Left colon (tissue), 2 donors: ENCODE data around the gene DCLRE1B. TPM values are rescaled to one million over a fixed set of nuclear protein-coding genes. Genes with fewer than 3 reads are reported as not detected.

ENCODE experiments used
- ATAC-seq: fragments of 200-7000 bp; cut with Tn5 transposase; one replicate; pipeline ENCODE4 v1.9.1; 2020; ENCODE audit warnings: mild to moderate bottlenecking, moderate library complexity
- DNase-seq, 2 donors: peaks; one replicate each; pipeline ENCODE4 v3.0.0-alpha.2; 2020
- intact Hi-C, 2 donors: fragments of 100-400 bp; cut with DNase I in 1 of 2; cut with micrococcal nuclease in 1 of 2; formaldehyde crosslinking; loops; one replicate each; pipeline versions ENCODE4 v1.11.2 to v1.14.0; 2022; cut with DNase I, micrococcal nuclease
- total RNA-seq, 2 donors: library from RNA; stranded (reverse); fragmentation: NEBNext Ultra II Directional; extraction: Animal tissue kit (Norgen Biotek cat#: 25700); gene quantifications; one replicate each; pipeline ENCODE4 v1.2.1, GENCODE V29; 2021
- donor health status: DM: no; HTN: no; CAD: no.
- donor health status: DM: yes; HTN: yes; CAD: no.

Gene DCLRE1B
- total RNA-seq, 2 donors from 2014 or later, result 3.0 to 4.2 TPM

GRCh38 chr1:113881661-113882060 lies 23.5 kb upstream of the DCLRE1B start:
- intact Hi-C loops, result no loop called here
- DNase-seq (no peak), ATAC-seq (no peak)

GRCh38 chr1:113886417-113887401 lies 18.4 kb upstream of the DCLRE1B start:
- intact Hi-C loops, result no loop called here
- ATAC-seq, result peak; percentile 55

GRCh38 chr1:113887402-113888175 lies 17.5 kb upstream of the DCLRE1B start, which contains the start of gene BCL2L15:
Gene BCL2L15, minus strand, starts transcription at chr1:113887581. Its CDS starts 206 bp downstream, at chr1:113887375.
- DNase-seq (no peak), ATAC-seq (peak; percentile 84)
- intact Hi-C loops, result no loop called here

More at GRCh38 chr1:113886417-113887401, 18.4 kb upstream of the DCLRE1B start:
- DNase-seq, result peak in 1 of 2 donors; percentile 37

GRCh38 chr1:113890816-113891215 lies 14.3 kb upstream of the DCLRE1B start:
- ATAC-seq (no peak), DNase-seq (no peak)
- intact Hi-C loops, result loop anchor here in 1 of 2 donors (10.0 kb wide), 1 partner anchor 46 kb away; no protein-coding TSS in a partner anchor

GRCh38 chr1:113891631-113892220 lies 13.4 kb upstream of the DCLRE1B start:
- intact Hi-C loops, result loop anchor here in 1 of 2 donors (10.0 kb wide), 1 partner anchor 47 kb away; no protein-coding TSS in a partner anchor
- DNase-seq (peak in 1 of 2 donors; percentile 61), ATAC-seq (peak; percentile 36)

- intact Hi-C loops, result loop anchor here in 1 of 2 donors (10.0 kb wide), 1 partner anchor 48 kb away; no protein-coding TSS in a partner anchor
- DNase-seq (no peak), ATAC-seq (peak; percentile 37)
Measured at GRCh38 chr1:113893267-113893666, 11.9 kb upstream of the DCLRE1B start.

GRCh38 chr1:113895098-113895497 lies 10.0 kb upstream of the DCLRE1B start:
- ATAC-seq (no peak), DNase-seq (no peak)
- intact Hi-C loops, result loop anchor here in 1 of 2 donors (10.0 kb wide), 1 partner anchor 50 kb away; no protein-coding TSS in a partner anchor

- no peak for DNase-seq
- intact Hi-C loops, result loop anchor here in 1 of 2 donors (10.0 kb wide), 1 partner anchor 51 kb away; no protein-coding TSS in a partner anchor
Measured at GRCh38 chr1:113895961-113896360, 9.2 kb upstream of the DCLRE1B start.

GRCh38 chr1:113898241-113898814 lies 6.8 kb upstream of the DCLRE1B start:
- ATAC-seq, result no peak
- intact Hi-C loops, result loop anchor here in 1 of 2 donors (10.0 kb wide), 1 partner anchor 54 kb away; no protein-coding TSS in a partner anchor
- DNase-seq, result no peak

More at GRCh38 chr1:113895961-113896360, 9.2 kb upstream of the DCLRE1B start:
- ATAC-seq, result no peak

GRCh38 chr1:113899111-113899510 lies 6.0 kb upstream of the DCLRE1B start:
- no peak for DNase-seq
- intact Hi-C loops, result loop anchor here in 1 of 2 donors (10.0 kb wide), 1 partner anchor 54 kb away; no protein-coding TSS in a partner anchor
- ATAC-seq, result no peak

GRCh38 chr1:113901191-113901590 lies 3.9 kb upstream of the DCLRE1B start:
- ATAC-seq, result peak; percentile 43
- DNase-seq, result no peak
- intact Hi-C loops, result no loop called here

- DNase-seq (no peak), ATAC-seq (no peak)
- intact Hi-C loops, result no loop called here
Measured at GRCh38 chr1:113903501-113904292, 1.4 kb upstream of the DCLRE1B start.

GRCh38 chr1:113904293-113904673 lies 843 bp upstream of the DCLRE1B start:
- ATAC-seq (peak; percentile 16), DNase-seq (no peak)
- intact Hi-C loops, result no loop called here

GRCh38 chr1:113905435-113905861 lies 322 bp downstream of the DCLRE1B start:
- DNase-seq, result no peak
- intact Hi-C loops, result no loop called here
- ATAC-seq, result no peak

- intact Hi-C loops, result no loop called here
- peak; percentile 32 for ATAC-seq
Measured at GRCh38 chr1:113912594-113913311, 7.6 kb downstream of the DCLRE1B start.

GRCh38 chr1:113913312-113913668 lies 8.2 kb downstream of the DCLRE1B start:
- intact Hi-C loops, result no loop called here
- no peak for DNase-seq
- ATAC-seq, result no peak

More at GRCh38 chr1:113912594-113913311, 7.6 kb downstream of the DCLRE1B start:
- no peak for DNase-seq
